22Rv1 (cell line): ENCODE results near the gene STEAP4.

Experiments used
- ZFX ChIP-seq: fragments of 450-650 bp; IDR thresholded peaks from 2 replicates; pipeline ENCODE4 v1.6.1; 2017; ENCODE audit warnings: antibody characterized with exemption, borderline replicate concordance
- TF ChIP-seq, protein P1 (sequence below): fragments of 450-650 bp; IDR thresholded peaks from 2 replicates; pipeline ENCODE4 v1.5.1; 2017; ENCODE audit warnings: mild to moderate bottlenecking

DNA sequence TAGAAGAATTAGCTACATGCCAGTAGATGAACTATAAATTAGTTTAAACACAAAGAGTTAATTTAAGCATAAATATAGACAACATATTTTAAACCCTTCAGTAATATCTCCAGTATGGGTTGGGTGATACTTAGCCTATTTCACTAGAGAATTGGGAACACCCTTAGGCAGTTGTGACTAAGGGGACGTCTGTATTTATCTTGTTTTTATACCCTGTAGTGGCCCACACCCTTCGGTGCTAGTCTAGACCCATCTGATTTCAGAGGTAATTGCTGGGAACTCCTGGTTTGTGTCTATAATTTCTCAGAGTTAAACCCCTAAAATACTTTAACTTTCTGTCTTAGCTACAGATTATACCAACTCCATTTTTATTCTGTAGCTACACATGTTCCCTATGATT lies 11.5 kb upstream of the STEAP4 start:
- TF ChIP-seq, protein P1, sequence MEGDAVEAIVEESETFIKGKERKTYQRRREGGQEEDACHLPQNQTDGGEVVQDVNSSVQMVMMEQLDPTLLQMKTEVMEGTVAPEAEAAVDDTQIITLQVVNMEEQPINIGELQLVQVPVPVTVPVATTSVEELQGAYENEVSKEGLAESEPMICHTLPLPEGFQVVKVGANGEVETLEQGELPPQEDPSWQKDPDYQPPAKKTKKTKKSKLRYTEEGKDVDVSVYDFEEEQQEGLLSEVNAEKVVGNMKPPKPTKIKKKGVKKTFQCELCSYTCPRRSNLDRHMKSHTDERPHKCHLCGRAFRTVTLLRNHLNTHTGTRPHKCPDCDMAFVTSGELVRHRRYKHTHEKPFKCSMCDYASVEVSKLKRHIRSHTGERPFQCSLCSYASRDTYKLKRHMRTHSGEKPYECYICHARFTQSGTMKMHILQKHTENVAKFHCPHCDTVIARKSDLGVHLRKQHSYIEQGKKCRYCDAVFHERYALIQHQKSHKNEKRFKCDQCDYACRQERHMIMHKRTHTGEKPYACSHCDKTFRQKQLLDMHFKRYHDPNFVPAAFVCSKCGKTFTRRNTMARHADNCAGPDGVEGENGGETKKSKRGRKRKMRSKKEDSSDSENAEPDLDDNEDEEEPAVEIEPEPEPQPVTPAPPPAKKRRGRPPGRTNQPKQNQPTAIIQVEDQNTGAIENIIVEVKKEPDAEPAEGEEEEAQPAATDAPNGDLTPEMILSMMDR, result no peak
- no peak for TF ChIP-seq ZFX
